ENCODE data around the gene PRKCH.

Gene PRKCH

GRCh38 chr14:61321385-61322010, at the start of gene PRKCH:
PRKCH (plus strand) TSS chr14:61321579; CDS start chr14:61322102, 523 bp downstream.
- no peak for TF ChIP-seq CTCF (IDR thresholded peaks at IDR 0.05; ENCODE audit: borderline replicate concordance, insufficient read depth, low read depth, low read length)
- H3K4me3 ChIP-seq (ENCODE audit: low read depth, low read length): peak within 1 kb of the TSS; percentile 87

GRCh38 chr14:61277232-61277631, 44.1 kb upstream of the PRKCH start:
- no peak overlapping the region for H3K4me3 ChIP-seq (ENCODE audit: low read depth, low read length)
- TF ChIP-seq CTCF (IDR thresholded peaks at IDR 0.05; ENCODE audit: borderline replicate concordance, insufficient read depth, low read depth, low read length): no peak

- no peak for TF ChIP-seq CTCF (IDR thresholded peaks at IDR 0.05; ENCODE audit: borderline replicate concordance, insufficient read depth, low read depth, low read length)
- no peak overlapping the region for H3K4me3 ChIP-seq (ENCODE audit: low read depth, low read length)
These were observed 43.6 kb upstream of the PRKCH start for GRCh38 chr14:61277784-61278183.

- H3K4me3 ChIP-seq (ENCODE audit: low read depth, low read length): no peak overlapping the region
- no peak for TF ChIP-seq CTCF (IDR thresholded peaks at IDR 0.05; ENCODE audit: borderline replicate concordance, insufficient read depth, low read depth, low read length)
These were observed 42.3 kb upstream of the PRKCH start for GRCh38 chr14:61279082-61279481.

- peak overlapping the region; percentile 48 for H3K4me3 ChIP-seq (ENCODE audit: low read depth, low read length)
These were observed 41.3 kb upstream of the PRKCH start for GRCh38 chr14:61280092-61280525.

GRCh38 chr14:61280526-61281185, 40.7 kb upstream of the PRKCH start:
- H3K4me3 ChIP-seq (ENCODE audit: low read depth, low read length): peak overlapping the region; percentile 48
- peak; percentile 46 for TF ChIP-seq CTCF (IDR thresholded peaks at IDR 0.05; ENCODE audit: borderline replicate concordance, insufficient read depth, low read depth, low read length)

More at GRCh38 chr14:61280092-61280525, 41.3 kb upstream of the PRKCH start:
- TF ChIP-seq CTCF (IDR thresholded peaks at IDR 0.05; ENCODE audit: borderline replicate concordance, insufficient read depth, low read depth, low read length): no peak
